GM10266 (cell line): ENCODE data around the gene DLEC1.

ENCODE experiments used
- DNase-seq: peaks from one replicate; pipeline ENCODE4 v3.0.0; 2012; ENCODE audit errors: extremely low spot score
- CTCF ChIP-seq: IDR thresholded peaks from 2 replicates; pipeline ENCODE4 v1.5.1; 2012; ENCODE audit warnings: mild to moderate bottlenecking, low read depth; ENCODE audit not compliant: control insufficient read depth, insufficient read depth; ENCODE audit errors: missing control alignments

The DLEC1 gene

DNA sequence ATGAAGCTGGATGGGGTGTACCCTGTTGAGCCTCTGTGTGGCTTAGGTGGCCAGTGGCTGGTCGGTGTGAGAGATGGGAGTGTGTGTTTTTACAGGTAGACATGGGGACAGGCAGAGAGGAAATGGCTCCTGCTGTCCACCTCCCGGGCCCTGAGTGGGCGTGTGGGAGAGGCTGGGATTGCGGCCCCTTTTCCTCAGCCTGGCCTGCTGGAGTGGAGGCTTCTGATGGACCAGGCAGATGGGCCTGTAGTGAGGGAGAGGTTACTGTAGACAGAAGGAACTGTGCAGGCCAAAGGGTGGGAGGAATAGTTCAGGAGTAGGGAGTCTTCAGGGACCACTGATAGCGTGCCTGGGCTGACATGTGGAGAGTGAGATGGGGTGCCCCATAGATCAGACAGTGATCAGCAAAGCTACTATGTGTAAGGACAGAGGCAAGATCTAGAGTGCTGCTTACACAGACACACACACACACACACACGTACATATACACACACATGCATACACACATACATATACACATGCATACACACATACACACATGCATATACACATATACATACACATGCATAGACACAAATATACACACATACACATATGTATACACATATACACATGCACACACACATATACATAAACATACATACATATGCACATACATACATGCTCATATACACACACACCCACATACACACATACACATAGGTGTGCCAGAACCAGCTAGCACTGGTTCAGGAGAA lies 71.5 kb downstream of the DLEC1 start:
- TF ChIP-seq CTCF, result no peak
- no peak for DNase-seq

GRCh38 chr3:38111201-38111600 lies 72.2 kb downstream of the DLEC1 start:
- no peak for DNase-seq

DNA sequence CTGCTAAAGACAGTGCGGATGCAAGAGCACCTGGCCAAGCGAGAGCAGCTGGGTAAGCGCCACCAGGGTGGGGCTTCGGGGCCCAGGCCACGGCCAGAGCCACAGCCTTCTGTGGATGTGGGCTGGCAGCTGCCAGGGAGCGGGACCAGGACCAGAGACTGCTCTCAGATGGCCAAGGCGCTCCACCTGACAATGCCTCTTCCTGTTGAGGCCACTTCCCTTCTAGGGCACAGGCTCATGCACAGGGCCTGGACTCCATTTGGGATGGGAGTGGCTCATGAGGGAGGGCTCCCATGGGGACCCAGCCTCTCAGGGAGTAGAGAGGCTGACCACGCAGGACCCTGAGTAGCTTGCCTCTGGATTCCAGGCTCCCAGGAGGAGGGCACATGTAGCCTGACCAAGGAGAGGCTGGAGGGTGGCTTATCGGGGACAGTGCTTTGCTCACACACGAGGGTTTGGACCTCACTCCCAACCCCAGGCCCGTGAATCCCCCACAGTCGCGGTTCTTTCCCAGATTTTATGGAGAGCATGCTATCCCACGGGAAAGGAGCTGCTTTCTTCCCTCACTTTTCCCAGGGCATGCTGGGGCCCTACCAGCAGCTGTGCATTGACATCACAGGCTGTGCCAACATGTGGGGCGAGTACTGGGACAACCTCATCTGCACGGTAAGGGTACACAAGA lies 72.8 kb downstream of the DLEC1 start:
- no peak for TF ChIP-seq CTCF
- DNase-seq, result no peak

More at GRCh38 chr3:38111201-38111600, 72.2 kb downstream of the DLEC1 start:
- no peak for TF ChIP-seq CTCF

- no peak for TF ChIP-seq CTCF
- no peak for DNase-seq
Observed at GRCh38 chr3:38112378-38112761, 73.4 kb downstream of the DLEC1 start.

GRCh38 chr3:38114052-38114874 lies 75.3 kb downstream of the DLEC1 start:
- DNase-seq, result no peak
- TF ChIP-seq CTCF, result no peak

DNA sequence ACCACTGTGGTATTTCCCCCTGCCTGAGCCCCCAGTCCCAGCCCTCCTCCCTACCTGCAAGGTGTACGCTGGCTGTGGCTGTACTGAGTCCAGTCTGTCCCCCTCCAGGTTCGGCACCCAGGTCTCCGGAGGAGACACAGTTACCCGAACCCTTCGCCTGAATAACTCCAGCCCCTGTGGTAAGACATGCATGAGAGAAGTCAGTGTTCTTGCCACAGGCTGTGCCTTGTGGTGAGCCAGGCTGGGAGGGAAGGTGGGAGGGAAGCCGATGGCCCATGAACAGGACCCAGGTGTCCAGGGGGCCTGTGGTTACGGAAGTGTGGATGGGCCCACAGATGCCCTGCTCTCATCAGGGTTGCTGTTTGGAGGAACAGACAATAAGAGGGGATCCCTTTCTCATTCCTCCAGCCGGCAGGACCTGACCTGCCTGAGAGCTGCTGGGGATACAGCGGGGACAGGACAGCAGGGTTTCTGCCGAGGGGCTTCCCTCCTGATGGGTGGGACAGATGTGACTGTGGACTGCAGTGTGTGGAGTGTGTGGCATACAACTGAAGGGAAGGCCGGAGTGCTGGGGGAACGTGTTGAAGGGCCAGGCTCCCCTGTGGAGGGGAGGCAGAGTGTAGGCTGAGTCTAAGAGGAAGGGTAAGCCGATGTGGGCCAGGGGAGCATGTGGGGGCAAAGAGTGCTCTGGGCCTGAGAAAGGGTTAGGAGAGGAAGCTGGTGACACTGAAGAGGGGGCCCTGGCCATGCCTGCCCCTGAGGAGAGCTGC lies 76.1 kb downstream of the DLEC1 start:
- no peak for TF ChIP-seq CTCF
- no peak for DNase-seq
